Measurements from ENCODE around the gene ZBTB18.

The ZBTB18 gene

GRCh38 chr1:244096066-244096610 is 45.1 kb downstream of the ZBTB18 start:
- no peak overlapping the region for H3K4me3 ChIP-seq
- TF ChIP-seq, protein P1, sequence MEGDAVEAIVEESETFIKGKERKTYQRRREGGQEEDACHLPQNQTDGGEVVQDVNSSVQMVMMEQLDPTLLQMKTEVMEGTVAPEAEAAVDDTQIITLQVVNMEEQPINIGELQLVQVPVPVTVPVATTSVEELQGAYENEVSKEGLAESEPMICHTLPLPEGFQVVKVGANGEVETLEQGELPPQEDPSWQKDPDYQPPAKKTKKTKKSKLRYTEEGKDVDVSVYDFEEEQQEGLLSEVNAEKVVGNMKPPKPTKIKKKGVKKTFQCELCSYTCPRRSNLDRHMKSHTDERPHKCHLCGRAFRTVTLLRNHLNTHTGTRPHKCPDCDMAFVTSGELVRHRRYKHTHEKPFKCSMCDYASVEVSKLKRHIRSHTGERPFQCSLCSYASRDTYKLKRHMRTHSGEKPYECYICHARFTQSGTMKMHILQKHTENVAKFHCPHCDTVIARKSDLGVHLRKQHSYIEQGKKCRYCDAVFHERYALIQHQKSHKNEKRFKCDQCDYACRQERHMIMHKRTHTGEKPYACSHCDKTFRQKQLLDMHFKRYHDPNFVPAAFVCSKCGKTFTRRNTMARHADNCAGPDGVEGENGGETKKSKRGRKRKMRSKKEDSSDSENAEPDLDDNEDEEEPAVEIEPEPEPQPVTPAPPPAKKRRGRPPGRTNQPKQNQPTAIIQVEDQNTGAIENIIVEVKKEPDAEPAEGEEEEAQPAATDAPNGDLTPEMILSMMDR (IDR thresholded peaks at IDR 0.05), result no peak
- H3K27ac ChIP-seq, result no peak overlapping the region
- no peak for DNase-seq (ENCODE audit: low spot score)

- no peak for DNase-seq (ENCODE audit: low spot score)
- H3K27ac ChIP-seq, result no peak overlapping the region
- TF ChIP-seq, protein P1 (IDR thresholded peaks at IDR 0.05), result no peak
- no peak overlapping the region for H3K4me3 ChIP-seq
Observed at GRCh38 chr1:244096691-244097090, 45.6 kb downstream of the ZBTB18 start.

DNA sequence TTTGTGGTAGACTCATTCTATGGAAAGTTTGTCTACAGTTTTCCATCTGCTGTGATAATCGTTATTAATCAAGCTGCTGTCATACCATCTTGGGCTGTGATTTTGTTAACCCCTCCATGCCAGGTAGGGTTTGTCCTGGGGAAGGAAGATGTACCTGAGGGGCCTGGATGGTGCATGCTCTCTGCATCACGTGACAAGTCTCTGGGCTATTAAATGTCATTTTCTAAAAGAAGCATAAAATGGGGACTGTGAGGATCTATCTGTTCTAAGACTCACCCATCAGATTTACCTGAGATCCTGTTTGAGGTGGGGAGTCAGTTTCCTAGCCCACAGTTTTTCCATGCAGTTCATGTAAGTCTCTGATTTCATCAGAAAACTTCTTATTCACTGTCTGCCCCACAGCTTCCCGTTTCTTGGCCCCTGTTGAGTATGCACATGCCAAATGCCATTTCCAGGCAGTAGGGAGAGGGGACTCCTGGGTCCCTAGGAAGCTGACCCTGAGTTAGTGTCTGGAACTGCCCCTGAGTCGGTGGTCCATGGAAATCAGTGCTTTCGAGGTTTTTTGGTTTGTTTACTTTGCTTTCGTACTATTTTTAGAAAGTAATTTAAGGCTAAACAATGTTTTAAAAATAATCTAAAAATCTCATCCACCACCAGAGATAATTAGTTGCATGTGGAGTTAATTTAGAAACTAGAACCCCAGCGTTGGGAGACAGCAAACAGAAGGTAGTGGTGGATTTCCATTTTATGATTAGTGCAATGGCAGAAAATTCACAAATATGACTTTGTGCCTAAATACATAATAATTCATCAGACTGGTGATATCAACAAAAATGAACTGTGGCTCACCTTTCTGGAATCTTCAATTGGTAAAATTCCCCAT is 46.7 kb downstream of the ZBTB18 start:
- DNase-seq (ENCODE audit: low spot score), result no peak
- TF ChIP-seq, protein P1 (IDR thresholded peaks at IDR 0.05), result no peak
- no peak overlapping the region for H3K4me3 ChIP-seq
- H3K27ac ChIP-seq, result no peak overlapping the region

DNA sequence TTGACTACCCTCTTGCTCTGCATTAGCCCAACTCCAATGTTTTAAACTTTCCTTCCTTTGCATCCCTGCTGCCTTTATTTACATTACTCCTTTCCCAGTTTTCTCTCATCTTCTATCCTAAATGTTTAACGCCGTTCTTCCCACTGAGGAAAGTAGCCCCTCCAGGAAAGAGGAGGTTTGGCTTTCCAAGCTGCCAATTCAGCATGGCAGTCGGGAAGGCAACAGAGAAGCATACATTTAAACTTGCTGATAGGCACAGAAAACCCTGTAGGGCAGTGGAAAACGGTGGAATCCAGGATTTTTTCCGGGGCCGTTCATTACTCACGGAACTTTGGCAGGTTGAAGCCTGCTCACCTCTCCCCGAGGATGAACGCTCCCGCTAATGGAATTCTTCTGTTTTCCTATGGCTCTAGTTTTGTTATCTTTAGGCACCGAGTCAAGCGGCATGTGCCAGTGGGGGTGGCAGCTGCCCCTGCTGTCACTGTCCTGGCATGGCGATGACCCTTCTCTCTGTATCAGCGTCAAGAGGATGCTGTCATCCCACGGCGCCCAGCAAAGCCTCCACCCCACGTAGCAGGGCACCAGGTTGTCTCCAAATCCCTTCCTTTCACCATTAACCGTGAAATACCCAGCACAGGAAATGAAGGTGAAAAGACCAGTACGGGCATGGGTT is 48.3 kb downstream of the ZBTB18 start:
- no peak overlapping the region for H3K4me3 ChIP-seq
- TF ChIP-seq, protein P1 (IDR thresholded peaks at IDR 0.05), result no peak
- DNase-seq (ENCODE audit: low spot score), result no peak
- no peak overlapping the region for H3K27ac ChIP-seq

GRCh38 chr1:244100276-244100675 is 49.2 kb downstream of the ZBTB18 start:
- DNase-seq (ENCODE audit: low spot score), result no peak
- no peak overlapping the region for H3K27ac ChIP-seq

DNA sequence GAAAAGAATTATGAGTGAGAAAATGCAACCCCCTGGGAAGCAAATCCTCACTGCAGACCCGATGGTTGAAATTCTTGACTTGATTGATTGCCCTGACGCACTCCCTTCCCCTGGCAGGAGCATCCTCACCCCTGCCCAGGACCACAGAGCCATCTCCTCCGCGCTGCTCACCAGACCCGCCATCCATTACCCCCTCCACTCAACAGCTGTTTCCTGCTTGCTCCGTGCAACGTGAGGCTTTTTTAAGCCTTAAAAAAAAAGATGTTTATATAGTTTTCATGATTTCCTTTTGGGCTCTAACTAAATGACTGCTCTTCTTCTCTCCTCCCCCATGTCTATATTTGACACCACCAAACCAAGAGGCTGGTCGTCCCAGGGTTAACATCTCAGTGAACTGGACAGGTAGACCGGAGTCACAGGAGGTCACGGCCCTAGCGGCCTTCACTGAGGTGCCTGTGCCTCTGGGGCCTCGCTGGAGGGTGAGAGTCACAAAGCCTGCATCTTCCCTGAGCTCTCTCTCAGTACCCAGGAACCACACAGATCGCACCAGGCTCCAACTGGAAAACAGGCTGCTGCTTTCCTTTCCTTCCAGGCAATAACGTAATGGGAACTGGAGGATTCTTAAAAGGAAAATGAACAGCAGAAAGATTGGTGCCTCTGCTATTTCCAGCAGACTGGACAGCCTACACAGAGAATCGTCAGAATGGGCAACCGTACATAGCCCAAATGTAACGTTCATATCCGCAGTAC is 49.8 kb downstream of the ZBTB18 start:
- Histone ChIP-seq H3K27ac (no peak overlapping the region), H3K4me3 (no peak overlapping the region)
- TF ChIP-seq, protein P1 (IDR thresholded peaks at IDR 0.05), result no peak
- no peak for DNase-seq (ENCODE audit: low spot score)

More at GRCh38 chr1:244100276-244100675, 49.2 kb downstream of the ZBTB18 start:
- no peak overlapping the region for H3K4me3 ChIP-seq
- TF ChIP-seq, protein P1 (IDR thresholded peaks at IDR 0.05), result no peak

Data from coronary artery (tissue), 2 donors.